Bronchial epithelial cell (primary cell): ENCODE data around the gene DUSP22. TPM values are rescaled to one million over a fixed set of nuclear protein-coding genes. Genes with fewer than 3 reads are reported as not detected.
"Not testable (repeated sequence)": the region's sequence is repeated elsewhere in the genome, so short reads cannot be mapped to it uniquely, and the experiment has no call there.

ENCODE experiments used
- DNase-seq: peaks from one replicate; pipeline ENCODE4 v3.0.0-alpha.2; 2010; ENCODE audit warnings: low read depth
- FAIRE-seq: peaks from 2 replicates; lab custom pipeline; 2011; peaks lifted over from hg19 to GRCh38; lab: Jason Lieb, UNC
- H3K27me3 ChIP-seq: 2 replicates; pipeline ENCODE4 v1.5.1; 2011; ENCODE audit warnings: low read length; ENCODE audit not compliant: control insufficient read depth, insufficient read depth
- H3K36me3 ChIP-seq: 2 replicates; pipeline ENCODE4 v1.5.1; 2011; ENCODE audit warnings: low read length; ENCODE audit not compliant: control insufficient read depth, insufficient read depth
- H3K4me3 ChIP-seq: 2 replicates; pipeline ENCODE4 v1.5.1; 2011; ENCODE audit warnings: mild to moderate bottlenecking, low read depth, low read length, control low read depth
- total RNA-seq: library from RNA; depleted of rRNA; stranded (reverse); fragments of >200 nt; gene quantifications from 2 replicates; pipeline ENCODE4 v1.2.1, GENCODE V29; 2014
- TF ChIP-seq, protein P1 (sequence below): IDR thresholded peaks from 2 replicates; pipeline ENCODE4 v1.5.1; 2011; ENCODE audit warnings: mild to moderate bottlenecking, moderate library complexity, low read length, control low read depth, inconsistent platforms; ENCODE audit not compliant: insufficient read depth, severe bottlenecking

The DUSP22 gene
- total RNA-seq, 1 donor from 2014 or later: 33.7 TPM

DNA sequence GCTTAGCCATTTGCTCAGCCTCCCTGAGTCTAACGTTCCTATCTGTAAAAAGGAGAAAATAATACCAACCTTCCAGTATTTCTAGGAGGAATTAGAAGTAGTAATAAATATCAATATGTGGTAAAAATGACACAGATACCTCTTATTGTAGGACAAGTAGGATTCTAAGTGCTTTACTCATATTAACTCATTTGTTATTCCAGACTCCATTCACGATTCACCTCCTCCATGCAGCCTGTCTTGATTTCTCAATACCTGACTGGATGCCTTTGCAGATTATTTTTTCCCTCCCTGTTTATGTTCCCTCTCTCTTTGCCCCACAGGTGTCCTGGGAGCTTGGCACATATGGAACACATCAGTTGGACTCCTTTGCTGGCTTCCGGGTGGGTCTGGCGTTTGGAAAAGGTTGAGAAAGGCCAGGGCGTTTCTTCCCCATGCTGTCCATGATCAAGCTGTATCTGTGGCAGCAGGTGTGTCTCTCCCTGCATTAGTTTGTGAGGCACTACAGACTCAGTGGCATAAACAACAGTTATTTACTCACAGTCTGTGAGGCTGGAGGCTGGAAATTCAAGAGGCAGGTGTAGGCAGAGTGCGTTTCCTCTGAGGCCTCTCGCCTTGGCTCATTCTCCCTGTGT, 10.7 kb upstream of the DUSP22 start:
- no peak overlapping the region for H3K4me3 ChIP-seq
- FAIRE-seq (peak; percentile 66), DNase-seq (no peak)
- H3K36me3 ChIP-seq: no peaks in the 10 kb centered on the region
- TF ChIP-seq, protein P1, sequence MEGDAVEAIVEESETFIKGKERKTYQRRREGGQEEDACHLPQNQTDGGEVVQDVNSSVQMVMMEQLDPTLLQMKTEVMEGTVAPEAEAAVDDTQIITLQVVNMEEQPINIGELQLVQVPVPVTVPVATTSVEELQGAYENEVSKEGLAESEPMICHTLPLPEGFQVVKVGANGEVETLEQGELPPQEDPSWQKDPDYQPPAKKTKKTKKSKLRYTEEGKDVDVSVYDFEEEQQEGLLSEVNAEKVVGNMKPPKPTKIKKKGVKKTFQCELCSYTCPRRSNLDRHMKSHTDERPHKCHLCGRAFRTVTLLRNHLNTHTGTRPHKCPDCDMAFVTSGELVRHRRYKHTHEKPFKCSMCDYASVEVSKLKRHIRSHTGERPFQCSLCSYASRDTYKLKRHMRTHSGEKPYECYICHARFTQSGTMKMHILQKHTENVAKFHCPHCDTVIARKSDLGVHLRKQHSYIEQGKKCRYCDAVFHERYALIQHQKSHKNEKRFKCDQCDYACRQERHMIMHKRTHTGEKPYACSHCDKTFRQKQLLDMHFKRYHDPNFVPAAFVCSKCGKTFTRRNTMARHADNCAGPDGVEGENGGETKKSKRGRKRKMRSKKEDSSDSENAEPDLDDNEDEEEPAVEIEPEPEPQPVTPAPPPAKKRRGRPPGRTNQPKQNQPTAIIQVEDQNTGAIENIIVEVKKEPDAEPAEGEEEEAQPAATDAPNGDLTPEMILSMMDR: no peak
- no peaks in the 10 kb centered on the region for H3K27me3 ChIP-seq

DNA sequence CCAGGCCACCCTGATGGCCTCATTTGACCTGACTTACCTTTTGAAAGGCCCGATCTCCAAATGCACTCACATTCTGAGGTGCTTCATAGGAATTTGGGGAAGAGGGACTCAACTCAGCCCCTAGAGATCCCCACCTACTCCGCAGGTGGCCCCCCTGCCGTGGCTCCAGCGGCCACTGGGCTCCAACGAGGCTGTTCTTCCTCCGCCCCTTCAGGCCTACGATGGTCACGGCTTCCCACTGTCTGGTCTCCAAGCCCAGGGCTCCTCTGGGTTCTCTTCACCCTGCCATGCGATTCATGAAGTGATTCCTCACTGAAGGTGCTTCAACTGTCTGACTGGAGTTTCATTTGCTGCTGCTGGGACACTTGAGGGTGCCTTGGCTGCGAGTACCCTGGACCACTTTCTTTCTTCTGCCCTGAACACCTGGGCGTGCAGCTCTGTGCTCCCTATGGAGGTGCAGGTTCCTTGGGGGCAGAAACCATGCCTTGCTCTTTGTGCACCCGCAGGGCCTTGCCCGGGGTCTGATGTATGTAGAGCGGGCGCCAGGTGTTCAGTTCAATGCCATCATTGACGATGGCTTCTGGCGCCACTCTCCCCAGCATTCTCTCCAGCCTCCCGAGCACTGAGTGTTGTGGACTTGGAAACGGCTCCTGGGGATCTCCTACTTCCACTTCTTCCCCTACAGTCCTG, 10.0 kb upstream of the DUSP22 start:
- DNase-seq (no peak), FAIRE-seq (no peak)
- Histone ChIP-seq H3K27me3 (no peaks in the 10 kb centered on the region), H3K4me3 (no peak overlapping the region), H3K36me3 (no peaks in the 10 kb centered on the region)
- TF ChIP-seq, protein P1: no peak

DNA sequence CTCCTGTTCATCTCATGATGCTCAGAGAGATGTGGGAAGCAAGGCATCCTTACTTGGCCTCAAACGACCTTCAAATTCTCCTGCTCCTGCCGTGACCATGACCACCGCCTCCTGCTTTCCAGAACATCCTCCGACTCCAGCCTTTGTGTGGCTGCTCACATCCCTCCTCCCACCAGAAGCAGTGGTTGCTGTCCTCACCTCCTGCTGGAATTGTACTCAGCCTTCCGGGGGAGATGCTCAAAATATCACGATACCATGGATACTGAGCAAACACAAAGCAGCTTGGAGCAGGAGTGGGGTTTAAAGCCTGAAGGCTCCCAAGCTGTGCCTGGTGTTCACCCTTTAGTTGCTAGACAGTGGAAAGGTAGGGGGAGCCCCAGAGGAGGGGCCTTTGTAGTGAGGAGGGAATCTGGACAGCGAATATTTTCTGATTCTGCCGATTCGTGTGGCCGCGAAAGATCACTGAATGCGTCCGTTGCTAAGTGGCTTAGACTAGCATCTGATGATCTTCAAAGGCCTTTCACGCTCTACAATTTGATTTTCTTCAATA, 9.3 kb upstream of the DUSP22 start:
- Histone ChIP-seq H3K4me3 (no peak overlapping the region), H3K27me3 (no peaks in the 10 kb centered on the region), H3K36me3 (no peaks in the 10 kb centered on the region)
- FAIRE-seq (peak; percentile 13), DNase-seq (no peak)
- TF ChIP-seq, protein P1: no peak

DNA sequence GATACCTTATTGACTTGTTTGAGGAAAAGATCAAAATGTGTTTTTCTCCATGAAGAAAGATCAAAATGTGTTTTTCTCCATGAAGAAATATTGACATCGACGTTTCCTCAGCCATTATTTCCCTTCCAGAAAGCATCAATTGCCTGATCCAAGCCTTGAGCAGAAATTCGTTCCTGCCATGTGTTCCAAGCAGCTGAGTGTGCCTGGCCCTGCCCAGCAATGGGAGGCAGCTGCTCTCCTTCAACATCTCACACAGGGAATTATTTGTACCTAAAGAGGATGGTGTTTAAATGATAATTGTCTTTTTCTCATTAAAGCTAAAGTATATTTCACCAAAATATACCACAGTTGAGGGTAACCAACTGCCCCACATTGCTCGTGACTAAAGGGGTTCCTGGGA, 7.8 kb upstream of the DUSP22 start:
- no peak for FAIRE-seq
- Histone ChIP-seq H3K27me3 (no peaks in the 10 kb centered on the region), H3K4me3 (no peak overlapping the region), H3K36me3 (no peaks in the 10 kb centered on the region)
- TF ChIP-seq, protein P1: no peak
- DNase-seq: no peak

DNA sequence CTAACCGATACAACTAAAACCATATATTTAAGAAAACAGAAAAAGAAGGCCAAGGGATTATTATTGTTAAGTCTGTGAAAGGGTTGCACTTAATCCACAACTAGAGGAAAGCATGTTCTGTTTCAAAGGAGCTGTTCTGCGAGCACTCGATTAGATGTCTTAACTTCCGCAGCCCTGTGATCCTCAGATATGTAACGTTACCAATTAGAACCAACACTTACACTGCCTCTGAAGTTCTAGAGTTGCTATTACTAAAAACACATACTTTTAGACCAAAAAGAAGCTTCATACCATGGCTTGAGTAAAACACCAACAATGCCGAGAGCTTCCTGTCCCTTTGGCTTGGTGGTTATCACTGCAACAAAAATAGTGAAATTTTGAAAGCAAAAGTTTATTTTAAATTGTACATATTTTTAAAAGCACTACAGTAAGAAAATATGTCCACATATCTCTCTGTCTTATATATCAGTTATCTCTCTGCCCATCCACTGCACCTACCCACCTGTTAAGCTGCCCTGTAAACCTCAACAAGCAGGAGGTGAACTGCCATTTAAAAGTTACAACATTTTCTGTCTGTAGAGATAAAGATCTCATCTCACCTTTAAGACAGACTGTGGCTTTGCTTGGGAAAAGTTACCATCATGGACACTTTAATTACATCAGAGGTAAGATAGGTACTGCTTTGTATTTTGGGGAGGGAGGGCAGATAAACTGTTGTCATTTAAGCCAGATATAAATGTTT, 7.1 kb upstream of the DUSP22 start:
- TF ChIP-seq, protein P1: no peak
- FAIRE-seq (no peak), DNase-seq (no peak)
- H3K27me3 ChIP-seq: no peaks in the 10 kb centered on the region
- H3K36me3 ChIP-seq: no peaks in the 10 kb centered on the region
- no peak overlapping the region for H3K4me3 ChIP-seq

DNA sequence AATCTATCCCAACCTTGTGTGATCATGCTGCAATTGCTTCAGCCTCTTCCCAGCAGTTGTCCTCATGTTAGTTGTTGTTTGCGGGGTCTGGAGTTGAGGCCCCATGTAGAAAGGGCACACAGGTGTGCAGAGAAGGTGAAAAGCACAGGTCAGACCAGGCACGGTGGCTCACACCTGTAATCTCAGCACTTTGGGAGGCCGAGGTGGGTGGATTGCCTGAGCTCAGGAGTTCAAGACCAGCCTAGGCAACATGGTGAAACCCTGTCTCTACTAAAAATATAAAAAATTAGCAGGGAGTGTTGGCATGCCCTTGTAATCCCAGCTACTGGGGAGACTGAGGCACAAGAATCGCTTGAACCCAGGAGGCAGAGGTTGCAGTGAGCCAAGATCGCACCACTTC, 6.4 kb upstream of the DUSP22 start:
- not testable (repeated sequence) for FAIRE-seq, DNase-seq, H3K27me3 ChIP-seq, H3K4me3 ChIP-seq, H3K36me3 ChIP-seq
